HG02642 (cell line): Measurements from ENCODE around the gene LEMD2.
A peak's percentile ranks its signal among the peaks of the same experiment; 100 is the strongest.

Source experiments
- ATAC-seq: cut with Tn5 transposase; IDR thresholded peaks from one replicate; pipeline ENCODE4 v1.9.1; 2021; ENCODE audit warnings: mild to moderate bottlenecking; ENCODE audit not compliant: unreplicated experiment, poor library complexity

Gene LEMD2

DNA sequence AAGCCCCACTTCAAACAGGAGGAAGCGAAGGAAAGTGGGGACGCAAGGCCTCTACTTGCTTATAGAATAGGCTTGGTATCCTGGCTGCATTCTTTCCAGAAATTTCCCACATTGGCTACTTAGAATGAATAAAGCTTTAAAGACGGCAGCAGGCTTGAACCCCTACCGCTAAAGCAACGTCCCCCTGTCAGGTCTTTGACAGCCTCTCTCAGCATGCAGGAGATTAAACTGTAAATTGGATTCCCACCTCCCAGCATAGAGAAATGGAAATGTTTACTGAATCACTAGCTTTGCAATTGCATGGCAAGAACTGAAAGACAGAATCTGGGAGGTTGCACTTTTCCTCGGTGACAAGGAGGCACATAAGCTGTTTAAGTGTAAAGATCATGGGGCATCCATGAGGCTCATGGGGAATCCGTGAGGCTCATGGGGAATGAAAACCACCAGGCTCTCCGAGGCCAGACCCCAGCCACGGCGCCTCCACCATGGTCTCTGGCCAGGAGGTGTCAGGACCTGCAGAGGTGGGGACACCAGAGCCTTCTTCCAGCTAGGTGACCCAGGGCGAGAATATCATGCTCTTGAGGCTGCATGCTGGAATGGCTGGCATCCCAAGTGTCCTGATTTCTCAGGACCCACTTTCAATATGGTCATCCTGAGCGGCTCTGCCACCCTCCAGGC, 10.3 kb downstream of the LEMD2 start:
- no peak for ATAC-seq

GRCh38 chr6:33777398-33778388, 11.2 kb downstream of the LEMD2 start:
- ATAC-seq: no peak

GRCh38 chr6:33776764-33777163, 12.2 kb downstream of the LEMD2 start:
- ATAC-seq: no peak

- no peak for ATAC-seq
Measured at GRCh38 chr6:33776186-33776585, 12.7 kb downstream of the LEMD2 start.

GRCh38 chr6:33774774-33775173, 14.2 kb downstream of the LEMD2 start:
- no peak for ATAC-seq

DNA sequence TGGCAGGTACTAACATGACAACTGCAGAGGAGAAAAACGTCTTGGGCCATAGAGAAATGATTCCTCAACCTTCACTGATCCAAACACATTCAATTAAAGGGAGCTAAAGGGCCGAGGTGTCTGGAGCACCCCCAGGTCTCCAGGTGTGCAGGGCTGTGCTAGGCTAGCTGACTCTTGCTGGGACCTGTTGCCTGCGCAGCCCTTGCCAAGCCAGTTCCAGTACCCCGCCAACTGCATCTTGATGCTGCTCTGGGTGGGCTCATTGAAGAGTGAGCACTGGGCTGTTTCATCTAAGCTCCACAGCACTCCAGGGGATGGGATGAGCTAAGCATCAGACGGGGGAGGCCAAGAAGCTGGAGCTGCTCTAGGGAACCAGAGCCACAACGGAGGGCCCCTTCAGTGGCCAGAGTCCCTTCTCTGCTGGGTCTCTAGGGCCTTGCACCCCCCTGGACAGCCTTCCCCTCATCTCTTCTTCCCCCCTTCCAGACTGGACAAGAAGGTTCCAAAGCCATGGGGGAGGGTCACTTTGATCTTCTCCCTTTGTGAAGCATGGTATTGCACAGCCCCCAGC, 15.9 kb downstream of the LEMD2 start:
- no peak for ATAC-seq

- ATAC-seq: no peak
Measured at GRCh38 chr6:33772082-33772830, 16.7 kb downstream of the LEMD2 start.

DNA sequence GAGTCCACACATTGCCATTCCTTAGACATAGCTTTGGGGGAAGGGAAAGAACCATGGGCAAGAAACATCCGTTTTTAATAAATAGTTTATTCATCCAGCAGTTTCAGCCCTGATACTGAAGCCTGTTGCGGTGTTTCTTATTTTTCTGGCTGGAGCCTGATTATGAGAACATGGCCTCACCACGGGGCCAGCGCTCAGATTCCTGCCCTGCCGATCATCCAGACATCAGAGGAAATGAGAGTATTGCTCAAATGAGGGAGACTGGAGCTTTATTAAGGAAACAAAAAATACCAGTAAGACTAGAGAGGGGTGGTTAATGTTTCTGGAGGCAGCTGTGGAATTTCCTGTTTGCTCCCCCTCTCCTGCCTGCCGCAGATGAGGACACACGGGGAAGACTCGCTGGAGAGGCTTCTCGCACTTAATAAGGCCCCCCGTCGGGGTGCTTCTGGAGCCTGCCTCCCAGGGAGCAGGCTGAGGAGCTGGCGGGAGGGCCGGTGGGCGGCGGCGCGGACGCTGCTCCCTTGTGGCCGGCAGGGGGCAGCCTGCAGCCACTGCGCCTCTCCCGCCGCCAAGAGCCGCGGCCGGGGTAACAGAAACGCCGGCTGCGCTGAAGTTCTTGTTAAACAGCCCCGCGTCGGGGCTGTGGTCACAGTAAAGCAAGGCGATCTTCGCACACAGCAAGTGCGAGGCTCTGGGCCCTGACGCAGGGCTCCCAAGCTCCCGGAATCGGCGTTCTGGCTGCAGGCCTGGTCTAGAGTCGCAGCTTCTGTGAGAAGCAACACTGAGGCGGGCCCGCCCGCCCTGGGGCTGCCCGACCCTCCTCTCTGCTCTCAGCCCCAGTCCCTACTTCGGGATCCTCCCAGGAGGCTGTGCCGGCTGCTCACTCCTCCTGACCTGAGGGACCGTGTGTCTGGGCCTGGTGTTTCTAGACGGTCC, 17.5 kb downstream of the LEMD2 start:
- ATAC-seq: peak; percentile 58

- no peak for ATAC-seq
Measured at GRCh38 chr6:33770833-33771145, 18.1 kb downstream of the LEMD2 start.

DNA sequence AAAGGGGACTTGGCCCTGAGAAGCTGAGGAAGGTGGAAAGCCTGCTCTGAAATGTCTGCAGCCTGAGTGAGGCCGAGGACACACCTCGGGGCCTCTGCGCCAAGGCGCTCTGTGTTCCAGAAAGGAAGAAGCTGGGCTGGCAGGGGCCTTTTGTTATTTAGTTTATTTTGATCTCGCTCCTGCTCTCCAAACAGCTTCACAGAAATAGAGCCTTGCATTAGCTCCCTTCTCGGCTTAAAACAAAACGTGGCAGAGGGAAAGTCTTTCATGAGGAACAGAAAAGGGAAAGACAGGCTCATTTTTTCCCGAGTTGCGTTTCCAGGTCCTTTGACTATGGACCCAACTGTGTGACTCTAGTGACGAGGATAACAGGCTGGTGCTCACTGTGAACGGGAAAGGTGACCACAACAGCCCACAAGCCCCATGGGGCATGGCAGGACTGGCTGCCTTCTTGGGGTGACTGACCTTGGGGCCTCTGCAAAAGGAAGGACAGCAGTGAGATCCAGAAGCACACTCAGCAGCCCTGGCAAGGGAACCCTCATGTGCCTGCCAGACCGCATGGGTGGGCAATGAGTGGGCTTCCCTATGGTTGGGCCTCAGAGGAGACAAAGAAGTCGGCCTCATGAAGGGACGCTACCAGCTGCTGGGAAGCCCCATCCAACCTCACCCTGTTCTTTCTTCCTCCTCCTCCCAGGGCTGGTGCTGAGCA, 18.7 kb downstream of the LEMD2 start:
- no peak for ATAC-seq

DNA sequence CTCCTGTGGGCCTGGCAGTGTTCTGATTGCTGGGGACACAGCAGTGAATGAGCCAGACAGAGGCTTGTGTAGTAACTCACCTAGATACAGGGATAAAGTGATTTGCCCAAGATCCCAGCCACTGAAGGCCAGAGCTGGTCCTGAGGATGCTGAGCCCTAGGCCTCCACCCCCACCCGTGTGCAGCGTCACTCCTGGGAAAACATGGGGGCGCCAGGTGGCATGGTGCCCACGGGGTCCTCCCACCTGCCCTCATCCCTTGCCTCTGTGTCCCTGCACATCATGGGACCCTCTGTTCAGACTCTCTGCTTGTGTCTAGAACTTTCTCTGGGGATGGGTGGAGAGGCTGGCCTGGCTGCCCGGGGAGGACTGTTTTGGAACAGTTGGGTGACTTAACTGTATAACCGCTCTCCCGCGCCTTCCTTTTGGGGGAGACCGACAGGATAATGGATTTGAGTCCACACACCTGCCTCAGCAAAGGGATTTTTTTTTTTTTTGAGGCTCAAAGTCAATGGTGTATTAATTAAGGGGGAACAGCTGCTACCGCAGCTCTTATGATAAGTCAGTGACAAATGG, 19.6 kb downstream of the LEMD2 start:
- no peak for ATAC-seq

GRCh38 chr6:33768644-33769120, 20.2 kb downstream of the LEMD2 start:
- no peak for ATAC-seq

DNA sequence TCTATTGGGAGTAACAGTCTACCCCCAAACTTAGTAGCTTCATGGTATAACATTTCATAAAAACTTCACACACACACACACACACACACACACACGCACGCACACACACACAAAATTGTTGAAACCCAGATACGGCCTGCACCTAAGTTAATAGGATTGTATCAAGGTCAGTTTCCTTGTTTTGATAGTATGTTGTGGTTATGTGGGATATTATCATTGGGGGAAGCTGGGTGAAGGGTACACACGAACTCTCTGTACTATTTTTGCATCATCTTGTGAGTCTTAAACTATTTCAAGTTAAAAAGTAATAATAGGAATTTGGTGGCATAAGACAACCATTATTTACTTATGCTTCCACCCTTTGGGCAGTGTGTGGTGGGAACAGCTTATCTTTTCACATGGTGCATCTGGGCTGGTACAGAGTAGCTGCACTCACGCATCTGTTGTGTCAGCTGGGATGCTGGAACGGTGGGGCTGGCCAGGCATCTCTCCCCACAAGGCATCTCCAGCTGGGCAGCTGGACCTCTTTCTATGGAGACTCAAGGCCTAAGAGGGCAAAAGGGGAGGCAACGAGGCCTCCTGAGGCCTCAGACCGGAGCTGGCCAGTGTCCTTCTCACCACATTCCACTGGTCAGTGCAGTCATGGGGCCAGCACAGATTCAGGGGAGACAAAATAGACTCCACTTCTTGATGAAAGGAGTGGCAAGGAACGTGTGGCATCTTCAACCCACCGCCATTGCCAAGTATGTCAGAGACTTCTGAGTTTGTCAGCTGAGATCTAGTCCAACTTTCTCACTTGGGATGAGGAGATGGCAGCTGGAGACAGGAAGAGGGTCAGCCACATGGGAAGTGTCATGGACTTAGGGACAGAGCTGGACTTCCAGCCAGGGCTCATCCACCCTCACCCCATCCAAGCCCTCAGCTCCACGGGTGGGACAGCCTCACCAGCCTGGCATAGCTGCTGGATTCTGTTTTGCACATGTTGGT, 21.7 kb downstream of the LEMD2 start:
- no peak for ATAC-seq

DNA sequence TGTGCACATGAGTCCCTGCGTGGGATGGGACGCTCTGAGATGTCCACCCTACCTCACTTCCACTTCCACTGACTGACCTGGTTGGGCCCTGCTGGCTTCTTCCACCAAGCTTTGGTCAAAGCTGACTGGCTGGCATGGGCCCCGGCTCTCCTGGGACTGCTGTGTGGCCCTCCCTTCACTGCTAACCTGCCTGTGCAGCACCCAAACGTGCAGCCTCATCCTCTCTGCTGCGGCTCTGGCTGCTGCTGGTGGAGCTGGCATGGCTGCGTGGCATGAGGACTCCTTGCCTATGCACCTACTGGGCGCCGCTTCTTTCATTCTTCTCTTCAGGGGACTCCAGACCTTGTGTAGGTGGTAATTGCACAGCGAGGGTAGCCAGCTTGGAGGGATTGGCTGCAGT, 23.6 kb downstream of the LEMD2 start:
- ATAC-seq: no peak

DNA sequence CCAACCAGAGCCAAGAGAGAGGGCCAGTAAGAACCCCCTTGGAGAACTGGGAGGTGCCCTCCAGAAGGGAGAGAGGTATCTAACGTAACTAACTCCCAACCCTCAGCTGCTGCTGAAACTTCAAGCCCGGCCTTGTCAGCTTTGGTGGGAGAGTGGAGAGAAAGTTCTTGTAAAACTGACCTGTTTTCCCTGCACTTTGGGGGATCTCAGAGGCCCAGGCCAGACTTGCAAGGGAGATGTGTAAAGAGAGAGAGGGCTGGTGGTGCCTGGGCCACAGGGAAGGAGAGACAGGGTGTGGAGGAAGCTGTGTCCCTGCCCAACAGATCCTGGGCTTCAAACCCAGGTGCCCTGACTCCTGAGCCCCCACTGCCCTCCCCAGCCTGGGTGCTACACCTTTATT, 24.9 kb downstream of the LEMD2 start:
- no peak for ATAC-seq

GRCh38 chr6:33763483-33763882, 25.4 kb downstream of the LEMD2 start:
- ATAC-seq: no peak

DNA sequence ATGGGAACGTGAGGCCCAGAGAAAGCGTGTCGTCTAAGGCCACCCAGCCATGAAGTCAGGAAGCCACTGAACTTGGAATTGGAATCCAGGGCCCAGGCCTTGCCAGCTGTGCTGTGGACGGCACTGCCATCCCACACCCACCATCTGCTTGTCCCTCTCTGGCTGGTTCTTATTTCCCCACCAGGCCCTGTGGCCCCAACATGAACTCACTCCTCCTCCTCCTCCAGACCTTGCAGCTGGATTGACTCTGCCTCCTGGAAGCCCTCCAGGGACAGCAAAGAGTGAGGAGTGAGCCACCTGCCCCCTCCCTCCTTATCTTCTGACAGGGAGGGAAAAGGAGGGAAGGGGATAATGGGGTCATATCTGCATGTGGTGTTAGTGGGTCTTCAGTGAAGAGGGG, 26.2 kb downstream of the LEMD2 start:
- ATAC-seq: no peak
